Fibroblast of mammary gland (primary cell): Measurements from ENCODE around the gene GAS6.

Experiments
- DNase-seq: peaks from one replicate; pipeline ENCODE4 v3.0.0-alpha.2; 2010; ENCODE audit warnings: low read depth
- H3K4me3 ChIP-seq: 2 replicates; pipeline ENCODE4 v1.5.1; 2011; ENCODE audit warnings: low read depth, mild to moderate bottlenecking, low read length, moderate library complexity; ENCODE audit not compliant: control insufficient read depth
- CTCF ChIP-seq: conservative IDR thresholded peaks from 2 replicates; pipeline ENCODE4 v1.5.1; 2011; ENCODE audit warnings: low read depth, low read length, inconsistent platforms; ENCODE audit not compliant: control insufficient read depth, insufficient read depth

The GAS6 gene

GRCh38 chr13:113855012-113855921 is 8.6 kb downstream of the GAS6 start:
- DNase-seq, result no peak
- H3K4me3 ChIP-seq, result no peak overlapping the region
- no peak for TF ChIP-seq CTCF

- no peak for TF ChIP-seq CTCF
- peak; percentile 57 for DNase-seq
- H3K4me3 ChIP-seq, result no peak overlapping the region
Observed at GRCh38 chr13:113854238-113855011, 9.5 kb downstream of the GAS6 start.

GRCh38 chr13:113853518-113854237 is 10.2 kb downstream of the GAS6 start:
- H3K4me3 ChIP-seq, result no peak overlapping the region
- TF ChIP-seq CTCF, result no peak
- DNase-seq, result peak; percentile 49

- no peak for TF ChIP-seq CTCF
- no peak for DNase-seq
- H3K4me3 ChIP-seq, result no peak overlapping the region
Observed at GRCh38 chr13:113852536-113853517, 11.0 kb downstream of the GAS6 start.

GRCh38 chr13:113851826-113852535 is 11.9 kb downstream of the GAS6 start:
- DNase-seq, result no peak
- no peak overlapping the region for H3K4me3 ChIP-seq
- no peak for TF ChIP-seq CTCF
